ENCODE data around the gene DNAH3.
"Not testable (repeated sequence)": the region's sequence is repeated elsewhere in the genome, so short reads cannot be mapped to it uniquely, and the experiment has no call there.

Gene DNAH3

DNA sequence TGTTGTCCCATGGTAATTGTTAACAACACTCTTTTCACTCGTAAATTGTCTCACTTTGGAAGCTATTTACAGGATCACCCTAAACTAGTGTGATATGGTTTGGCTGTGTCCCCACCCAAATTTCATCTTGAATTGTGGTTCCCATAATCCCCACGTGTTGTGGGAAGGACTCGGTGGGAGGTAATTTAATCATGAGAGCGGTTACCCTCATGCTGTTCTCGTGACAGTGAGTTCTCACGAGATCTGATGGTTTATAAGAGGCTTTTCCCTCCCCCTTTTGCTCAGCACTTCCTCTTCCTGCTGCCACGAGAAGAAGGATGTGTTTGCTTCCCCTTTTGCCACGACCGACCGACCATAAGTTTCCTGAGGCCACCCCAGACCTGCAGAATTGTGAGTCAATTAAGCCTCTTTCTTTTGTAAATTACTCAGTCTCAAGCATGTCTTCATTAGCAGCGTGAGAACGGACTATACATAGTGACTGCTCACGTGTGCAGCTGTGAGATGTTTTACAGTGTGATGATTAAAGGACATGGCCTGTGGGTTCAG lies 34.4 kb downstream of the DNAH3 start:
- no peak for DNase-seq

GRCh38 chr16:21115551-21115950 lies 35.1 kb downstream of the DNAH3 start:
- not testable (repeated sequence) for DNase-seq

- DNase-seq: no peak
Measured at GRCh38 chr16:21103941-21104860, 46.4 kb downstream of the DNAH3 start.

GRCh38 chr16:21101631-21102420 lies 48.8 kb downstream of the DNAH3 start:
- DNase-seq: peak; percentile 20

GRCh38 chr16:21100447-21100846 lies 50.2 kb downstream of the DNAH3 start:
- no peak for DNase-seq

DNA sequence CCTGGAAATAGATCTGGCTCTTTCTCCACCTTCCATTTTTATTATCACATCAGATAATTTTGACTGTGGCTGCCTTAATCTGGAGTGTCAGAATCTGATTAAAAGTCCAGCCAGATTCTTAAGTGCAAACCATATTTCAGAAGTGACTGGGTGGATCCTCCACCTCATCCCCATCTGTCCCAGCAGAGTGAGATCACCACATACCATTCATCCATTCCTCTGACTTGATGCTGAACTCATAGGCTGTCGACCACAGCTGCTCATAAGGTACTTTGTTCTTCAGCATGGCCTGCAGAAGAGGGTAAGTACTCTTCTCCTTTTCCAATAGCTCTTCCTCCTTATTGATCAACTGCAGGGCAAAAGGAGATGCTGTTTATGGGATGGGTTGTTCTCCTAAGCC lies 53.5 kb downstream of the DNAH3 start:
- no peak for DNase-seq

GRCh38 chr16:21094719-21095118 lies 55.9 kb downstream of the DNAH3 start:
- DNase-seq: not testable (repeated sequence)

GRCh38 chr16:21092951-21093350 lies 57.7 kb downstream of the DNAH3 start:
- DNase-seq: no peak

DNA sequence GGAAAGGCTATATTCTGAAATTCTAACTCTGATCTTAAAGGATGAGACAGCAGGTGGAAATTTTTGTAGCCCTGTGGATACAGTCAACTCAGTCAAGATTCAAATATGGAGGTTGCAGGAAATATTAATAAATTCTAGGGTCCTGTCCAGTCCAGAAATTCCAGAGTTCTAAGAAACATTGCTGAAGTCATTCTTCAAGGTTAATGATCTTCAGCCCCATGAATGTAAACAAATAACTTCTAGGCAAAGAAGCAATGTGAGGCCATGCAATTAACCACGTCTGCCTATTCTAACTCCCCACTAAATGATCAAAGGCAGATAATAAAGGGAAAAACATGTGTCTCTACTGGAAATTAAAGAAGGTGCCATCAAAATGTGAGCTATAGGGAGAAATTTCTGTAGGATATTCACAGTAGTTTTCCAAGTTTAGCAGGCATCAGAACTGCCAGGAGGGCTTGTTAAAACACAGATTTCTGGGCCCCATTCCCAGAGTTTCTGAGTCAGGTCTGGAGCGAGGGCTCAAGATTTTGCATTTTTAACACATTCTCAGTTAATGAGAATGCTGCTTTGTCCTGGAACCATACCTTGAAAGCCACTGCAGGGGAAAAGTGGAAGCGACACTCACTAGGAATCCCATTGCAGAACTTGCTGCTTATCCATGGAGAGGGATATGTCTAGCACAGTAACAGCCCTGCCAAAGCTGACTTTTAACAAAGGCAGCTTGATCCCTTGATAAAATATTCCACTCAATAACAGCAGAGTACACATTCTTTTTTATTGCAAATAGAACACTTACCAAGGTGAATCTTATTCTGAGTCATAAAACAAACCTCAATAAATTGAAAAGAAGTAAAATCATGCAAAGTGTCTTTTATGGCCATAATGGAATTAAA lies 61.8 kb downstream of the DNAH3 start:
- no peak for DNase-seq

- DNase-seq: no peak
Measured at GRCh38 chr16:21088143-21088542, 62.5 kb downstream of the DNAH3 start.

GRCh38 chr16:21084631-21085225 lies 65.9 kb downstream of the DNAH3 start:
- DNase-seq: no peak

DNA sequence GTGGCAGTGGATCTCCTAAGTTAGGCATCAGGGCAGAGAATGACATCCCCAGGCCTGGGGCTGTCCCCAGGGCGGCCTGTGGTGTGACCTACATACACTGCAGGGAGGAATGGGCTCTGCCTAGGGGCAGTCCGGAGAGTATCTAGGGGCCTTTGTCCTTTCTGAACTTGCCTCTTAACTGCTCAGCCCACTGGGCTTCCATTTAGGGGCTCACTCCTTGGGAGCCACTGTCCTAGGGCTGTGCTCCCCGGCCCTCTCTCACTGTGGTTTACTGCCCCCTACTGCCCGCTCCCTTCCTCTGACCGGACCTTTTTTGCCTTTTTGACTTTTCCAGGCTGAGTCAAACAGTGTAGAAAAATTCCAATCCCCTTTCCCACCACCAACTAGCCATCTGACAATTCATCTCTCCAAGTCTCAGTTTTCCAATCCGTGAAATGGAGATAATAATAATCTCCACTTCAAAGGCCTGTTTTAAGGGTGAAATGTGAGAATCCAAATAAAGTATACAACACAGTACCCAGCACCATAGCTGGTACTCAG lies 66.8 kb downstream of the DNAH3 start:
- peak; percentile 47 for DNase-seq

DNA sequence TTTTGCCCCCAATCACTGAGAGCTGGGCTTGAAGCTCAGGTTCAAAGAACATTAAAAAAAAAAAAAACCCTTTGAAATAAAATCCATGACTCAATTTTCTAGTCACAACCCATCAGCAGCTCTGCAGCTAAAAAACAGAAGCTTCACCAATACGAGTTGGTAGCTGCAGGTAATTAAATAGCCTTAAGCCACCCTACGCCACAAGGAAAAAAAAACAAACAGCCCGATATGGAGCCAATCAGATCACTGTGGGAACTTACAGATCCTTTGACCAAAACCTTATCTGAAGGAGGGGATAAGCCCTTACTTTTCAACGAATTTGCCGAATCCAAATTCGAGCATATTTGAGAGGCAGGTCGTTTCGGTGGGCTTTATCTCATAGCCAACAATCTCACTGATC lies 69.3 kb downstream of the DNAH3 start:
- DNase-seq: no peak

DNA sequence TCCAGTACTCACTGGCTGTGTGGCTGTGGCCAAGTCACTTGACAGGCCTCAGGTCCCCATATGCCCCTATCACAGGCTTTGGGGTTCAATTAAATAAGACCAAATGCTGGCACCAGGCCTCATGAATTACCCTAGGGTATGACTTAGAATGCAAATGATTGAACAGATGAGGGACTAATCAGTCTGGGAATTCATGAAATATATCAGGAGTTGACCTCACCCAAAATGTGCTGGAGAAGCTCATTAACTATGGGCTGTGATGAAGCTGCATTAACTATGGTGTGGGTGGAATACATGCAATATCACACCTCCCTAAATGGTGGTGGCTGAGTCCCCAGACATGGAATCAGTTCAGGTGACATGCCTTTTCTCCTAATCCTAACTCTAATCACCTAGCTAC lies 72.1 kb downstream of the DNAH3 start:
- DNase-seq: no peak

GRCh38 chr16:21076186-21076883 lies 74.3 kb downstream of the DNAH3 start:
- DNase-seq: no peak

GRCh38 chr16:21075252-21075651 lies 75.4 kb downstream of the DNAH3 start:
- DNase-seq: no peak

DNA sequence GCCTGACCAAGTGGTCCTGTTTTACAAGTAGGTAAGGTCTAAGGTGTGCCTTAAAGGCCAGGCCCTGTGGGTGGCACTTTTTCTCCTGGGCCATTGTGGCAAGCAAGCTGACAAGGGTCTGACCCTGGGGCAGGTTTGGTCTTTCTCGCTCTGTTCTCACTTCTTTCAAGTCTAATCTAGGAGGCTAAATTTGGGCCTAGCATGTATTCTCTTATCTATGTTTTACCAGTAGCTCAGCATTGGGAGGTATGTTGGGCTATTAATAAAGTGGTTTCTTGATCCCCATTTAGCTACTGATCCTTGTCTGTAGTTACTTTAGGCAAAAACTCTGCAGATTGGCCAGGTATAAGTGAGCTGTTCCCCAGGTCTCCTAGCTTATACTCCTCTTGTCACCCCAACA lies 77.7 kb downstream of the DNAH3 start:
- no peak for DNase-seq

DNA sequence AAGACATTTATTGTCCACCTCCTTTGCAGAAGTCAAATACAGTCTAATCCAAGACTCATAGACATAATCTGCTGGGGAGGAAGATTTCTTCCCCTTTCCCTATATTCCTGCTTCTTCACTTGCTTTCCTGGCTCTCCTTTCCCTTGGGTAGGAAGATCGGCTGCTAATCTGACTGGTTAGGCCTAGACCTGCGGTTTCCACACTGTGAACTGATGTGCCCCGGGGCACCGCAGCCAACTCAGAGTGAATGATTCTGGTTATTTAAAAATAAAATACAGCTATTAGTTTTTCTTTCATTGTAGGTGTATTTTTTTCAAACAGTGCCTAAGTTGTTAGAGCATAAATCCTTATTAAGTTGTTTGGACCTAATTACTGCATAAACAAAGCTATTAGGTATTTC lies 78.9 kb downstream of the DNAH3 start:
- DNase-seq: no peak

DNA sequence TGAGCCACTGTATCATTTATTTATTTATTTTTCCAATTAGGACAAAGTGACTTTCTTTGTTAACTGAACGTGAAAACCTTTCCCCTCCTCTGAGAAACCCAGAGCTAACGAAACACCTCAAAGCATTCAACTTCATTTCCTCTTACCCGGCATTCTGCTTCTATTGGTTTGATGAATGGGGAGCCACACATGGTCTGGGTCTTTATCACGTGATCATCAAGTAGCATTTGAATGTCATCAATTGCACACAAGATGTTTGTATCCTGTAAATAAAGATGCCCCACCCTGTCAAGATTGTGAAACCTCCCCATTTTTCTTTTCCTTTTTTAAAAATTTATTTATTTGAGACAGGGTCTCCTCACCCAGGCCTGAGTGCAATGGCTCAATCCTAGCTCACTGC lies 80.1 kb downstream of the DNAH3 start:
- DNase-seq: no peak

DNA sequence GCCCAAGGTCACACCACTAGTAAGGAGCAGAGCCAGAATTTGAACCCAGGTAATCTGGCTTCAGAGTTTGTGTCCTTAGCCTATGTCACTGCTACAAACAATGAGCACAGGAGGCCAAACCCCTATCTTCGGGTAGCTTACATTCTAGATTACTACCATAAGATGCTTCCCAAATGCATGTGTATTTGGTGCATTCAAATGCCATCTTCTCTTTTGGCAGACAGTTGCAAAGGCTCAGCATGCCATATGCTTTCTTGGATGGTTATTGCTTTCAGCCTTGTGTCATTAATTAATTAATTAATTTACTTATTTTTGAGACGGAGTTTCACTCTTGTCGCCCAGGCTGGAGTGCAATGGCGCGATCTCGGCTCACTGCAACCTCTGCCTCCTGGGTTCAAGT lies 80.7 kb downstream of the DNAH3 start:
- no peak for DNase-seq

DNA sequence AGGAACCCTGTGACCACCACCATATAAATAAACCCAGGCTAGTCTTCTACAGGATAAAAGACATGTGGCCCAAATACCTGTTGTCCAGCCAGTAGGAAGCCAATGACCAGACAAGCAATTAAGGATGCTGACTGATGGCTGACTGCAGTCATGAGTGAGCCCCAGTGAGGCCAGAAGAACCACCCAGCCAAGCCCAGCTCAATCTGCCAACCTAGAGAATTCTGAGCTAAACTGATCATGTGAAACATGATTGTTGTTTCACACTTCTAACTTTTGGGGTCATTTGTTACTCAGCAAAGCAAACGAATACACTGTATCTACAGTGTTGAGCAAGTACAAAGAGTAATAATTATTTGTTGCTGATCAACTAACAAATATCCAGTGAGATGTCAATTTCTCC lies 86.4 kb downstream of the DNAH3 start:
- DNase-seq: no peak

All from activated T-cell treated with anti-CD3 and anti-CD28 coated beads, Interleukin-2, amount 50 U/mL, for 1 hour (primary cell).